Loucy (cell line): ENCODE data around the gene CD96.

Experiments
- H2AFZ ChIP-seq: fragments of 200-600 bp; sonication (generic); 2 replicates; pipeline ENCODE4 v1.6.0; 2016; ENCODE audit warnings: antibody characterized with exemption, mild to moderate bottlenecking, low read length, moderate library complexity
- H3F3A ChIP-seq: fragments of 200-600 bp; 2 replicates; pipeline ENCODE4 v1.6.0; 2016; ENCODE audit warnings: antibody characterized with exemption, low read depth, mild to moderate bottlenecking
- H3K27me3 ChIP-seq: fragments of 200-600 bp; sonication (generic); 2 replicates; pipeline ENCODE4 v1.6.1; 2014; ENCODE audit warnings: low read length, mild to moderate bottlenecking; ENCODE audit not compliant: insufficient read depth, poor library complexity, severe bottlenecking
- H3K36me3 ChIP-seq: fragments of 200-600 bp; sonication (generic); 2 replicates; pipeline ENCODE4 v1.6.1; 2016; ENCODE audit warnings: low read length; ENCODE audit not compliant: insufficient read depth
- H3K4me1 ChIP-seq: fragments of 200-600 bp; sonication (generic); 2 replicates; pipeline ENCODE4 v1.5.1; 2014; ENCODE audit warnings: low read length, mild to moderate bottlenecking; ENCODE audit not compliant: insufficient read depth, poor library complexity, severe bottlenecking
- H3K4me2 ChIP-seq: fragments of 200-600 bp; sonication (generic); 2 replicates; pipeline ENCODE4 v1.6.0; 2014; ENCODE audit warnings: antibody characterized with exemption, low read length, low read depth, mild to moderate bottlenecking; ENCODE audit not compliant: poor library complexity, severe bottlenecking
- H3K4me3 ChIP-seq: fragments of 200-600 bp; sonication (generic); 2 replicates; pipeline ENCODE4 v1.5.1; 2014; ENCODE audit warnings: low read length, mild to moderate bottlenecking, mixed read lengths; ENCODE audit not compliant: poor library complexity, severe bottlenecking
- H3K79me2 ChIP-seq: fragments of 200-600 bp; sonication (generic); 2 replicates; pipeline ENCODE4 v1.6.1; 2014; ENCODE audit warnings: low read length; ENCODE audit not compliant: insufficient read depth
- H3K9ac ChIP-seq: fragments of 200-600 bp; sonication (generic); 2 replicates; pipeline ENCODE4 v1.6.0; 2014; ENCODE audit warnings: mild to moderate bottlenecking, low read depth, low read length, moderate library complexity; ENCODE audit not compliant: poor library complexity, severe bottlenecking
- H3K9me2 ChIP-seq: fragments of 200-600 bp; sonication (generic); replicated peaks from 2 replicates; pipeline ENCODE4 v1.6.1; 2016; ENCODE audit warnings: low read depth, low read length, mixed read lengths
- H3K9me3 ChIP-seq: fragments of 200-600 bp; sonication (generic); 2 replicates; pipeline ENCODE4 v1.6.1; 2014; ENCODE audit warnings: mild to moderate bottlenecking, antibody characterized with exemption, low read length, low read depth; ENCODE audit not compliant: insufficient read depth
- H4K20me1 ChIP-seq: fragments of 200-600 bp; sonication (generic); 2 replicates; pipeline ENCODE4 v1.6.0; 2014; ENCODE audit warnings: antibody characterized with exemption, low read length, mild to moderate bottlenecking; ENCODE audit not compliant: insufficient read depth, poor library complexity, severe bottlenecking
- EZH2phosphoT487 ChIP-seq: fragments of 200-600 bp; IDR thresholded peaks from 2 replicates; pipeline ENCODE4 v1.6.1; 2018; ENCODE audit warnings: antibody characterized with exemption, mild to moderate bottlenecking, moderate library complexity, borderline replicate concordance
- TF ChIP-seq, protein P1 (sequence below): fragments of 200-600 bp; sonication (generic); conservative IDR thresholded peaks from 2 replicates; pipeline ENCODE4 v1.5.1; 2014; ENCODE audit warnings: mild to moderate bottlenecking, antibody characterized with exemption, low read length

The CD96 gene

DNA sequence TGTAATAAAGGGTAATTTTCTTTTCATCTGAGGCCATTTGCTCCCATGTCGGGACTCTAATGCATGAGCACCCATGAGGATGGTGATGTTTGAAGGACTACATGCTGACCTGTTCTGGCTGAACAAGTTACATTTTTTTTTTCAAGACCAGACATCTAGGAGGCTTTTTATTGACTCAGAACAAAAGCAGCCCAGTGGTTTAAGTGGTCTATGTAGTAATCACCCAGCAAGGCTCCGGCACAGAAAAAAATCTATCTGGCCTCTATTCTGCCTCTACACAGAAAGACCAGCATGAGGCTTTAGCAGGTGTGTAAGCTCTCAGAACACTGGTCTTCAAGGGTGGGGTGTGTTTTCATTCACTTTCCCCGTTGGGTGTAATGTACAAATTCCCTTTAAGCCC is 148.2 kb downstream of the CD96 start:
- Histone ChIP-seq H3F3A (no peaks in the 10 kb centered on the region), H3K27me3 (no peaks in the 10 kb centered on the region), H3K36me3 (no peaks in the 10 kb centered on the region), H3K4me1 (peaks cover 18% of the 10 kb centered on the region), H2AFZ (no peak overlapping the region), H3K9ac (no peak overlapping the region), H3K9me3 (no peaks in the 10 kb centered on the region), H3K9me2 (no peaks in the 10 kb centered on the region), H3K79me2 (0 out of 2 replicates have a peak, but pooled peaks cover 3% of the 10 kb centered on the region), H3K4me3 (no peak overlapping the region), H4K20me1 (no peaks in the 10 kb centered on the region), H3K4me2 (no peak overlapping the region)
- TF ChIP-seq, protein P1, sequence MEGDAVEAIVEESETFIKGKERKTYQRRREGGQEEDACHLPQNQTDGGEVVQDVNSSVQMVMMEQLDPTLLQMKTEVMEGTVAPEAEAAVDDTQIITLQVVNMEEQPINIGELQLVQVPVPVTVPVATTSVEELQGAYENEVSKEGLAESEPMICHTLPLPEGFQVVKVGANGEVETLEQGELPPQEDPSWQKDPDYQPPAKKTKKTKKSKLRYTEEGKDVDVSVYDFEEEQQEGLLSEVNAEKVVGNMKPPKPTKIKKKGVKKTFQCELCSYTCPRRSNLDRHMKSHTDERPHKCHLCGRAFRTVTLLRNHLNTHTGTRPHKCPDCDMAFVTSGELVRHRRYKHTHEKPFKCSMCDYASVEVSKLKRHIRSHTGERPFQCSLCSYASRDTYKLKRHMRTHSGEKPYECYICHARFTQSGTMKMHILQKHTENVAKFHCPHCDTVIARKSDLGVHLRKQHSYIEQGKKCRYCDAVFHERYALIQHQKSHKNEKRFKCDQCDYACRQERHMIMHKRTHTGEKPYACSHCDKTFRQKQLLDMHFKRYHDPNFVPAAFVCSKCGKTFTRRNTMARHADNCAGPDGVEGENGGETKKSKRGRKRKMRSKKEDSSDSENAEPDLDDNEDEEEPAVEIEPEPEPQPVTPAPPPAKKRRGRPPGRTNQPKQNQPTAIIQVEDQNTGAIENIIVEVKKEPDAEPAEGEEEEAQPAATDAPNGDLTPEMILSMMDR = no peak
- no peak for TF ChIP-seq EZH2phosphoT487

DNA sequence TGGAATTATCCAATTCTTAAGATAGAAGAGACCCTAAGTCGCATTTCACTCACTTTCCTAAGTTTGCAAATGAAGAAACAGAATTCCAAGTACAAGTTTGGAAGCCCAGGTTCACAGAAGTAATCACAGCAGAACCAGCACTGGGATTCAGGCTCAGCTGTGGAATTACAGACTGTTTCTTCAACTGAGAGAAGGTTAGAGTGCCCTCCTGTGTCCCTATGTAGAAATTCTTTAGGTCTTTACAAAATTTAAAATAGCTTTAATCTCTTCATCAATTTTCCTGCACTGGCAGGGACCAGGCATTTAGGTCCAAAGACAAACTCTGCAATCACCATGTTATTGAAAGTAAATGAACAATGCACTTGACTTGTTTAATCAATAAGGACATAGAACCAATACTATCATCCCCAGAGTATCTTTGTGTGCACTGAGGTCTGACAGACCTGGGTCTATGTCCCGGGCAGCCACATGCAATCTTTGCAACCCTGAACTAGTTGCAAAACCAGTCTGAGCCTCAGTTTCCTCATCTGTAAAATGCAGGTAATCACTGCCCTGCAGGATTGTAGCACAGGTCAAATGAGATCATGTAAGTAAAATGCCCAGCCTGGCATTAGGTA is 149.4 kb downstream of the CD96 start:
- no peaks in the 10 kb centered on the region for H4K20me1 ChIP-seq
- H3F3A ChIP-seq = no peaks in the 10 kb centered on the region
- H3K9me2 ChIP-seq = no peaks in the 10 kb centered on the region
- no peak overlapping the region for H2AFZ ChIP-seq
- no peak overlapping the region for H3K4me3 ChIP-seq
- H3K9ac ChIP-seq = no peak overlapping the region
- H3K9me3 ChIP-seq = no peaks in the 10 kb centered on the region
- no peaks in the 10 kb centered on the region for H3K36me3 ChIP-seq
- H3K4me2 ChIP-seq = no peak overlapping the region
- TF ChIP-seq, protein P1 = peak; percentile 77
- no peak for TF ChIP-seq EZH2phosphoT487
- H3K4me1 ChIP-seq = peaks cover 28% of the 10 kb centered on the region
- 0 out of 2 replicates have a peak, but pooled peaks cover 3% of the 10 kb centered on the region for H3K79me2 ChIP-seq
- no peaks in the 10 kb centered on the region for H3K27me3 ChIP-seq

DNA sequence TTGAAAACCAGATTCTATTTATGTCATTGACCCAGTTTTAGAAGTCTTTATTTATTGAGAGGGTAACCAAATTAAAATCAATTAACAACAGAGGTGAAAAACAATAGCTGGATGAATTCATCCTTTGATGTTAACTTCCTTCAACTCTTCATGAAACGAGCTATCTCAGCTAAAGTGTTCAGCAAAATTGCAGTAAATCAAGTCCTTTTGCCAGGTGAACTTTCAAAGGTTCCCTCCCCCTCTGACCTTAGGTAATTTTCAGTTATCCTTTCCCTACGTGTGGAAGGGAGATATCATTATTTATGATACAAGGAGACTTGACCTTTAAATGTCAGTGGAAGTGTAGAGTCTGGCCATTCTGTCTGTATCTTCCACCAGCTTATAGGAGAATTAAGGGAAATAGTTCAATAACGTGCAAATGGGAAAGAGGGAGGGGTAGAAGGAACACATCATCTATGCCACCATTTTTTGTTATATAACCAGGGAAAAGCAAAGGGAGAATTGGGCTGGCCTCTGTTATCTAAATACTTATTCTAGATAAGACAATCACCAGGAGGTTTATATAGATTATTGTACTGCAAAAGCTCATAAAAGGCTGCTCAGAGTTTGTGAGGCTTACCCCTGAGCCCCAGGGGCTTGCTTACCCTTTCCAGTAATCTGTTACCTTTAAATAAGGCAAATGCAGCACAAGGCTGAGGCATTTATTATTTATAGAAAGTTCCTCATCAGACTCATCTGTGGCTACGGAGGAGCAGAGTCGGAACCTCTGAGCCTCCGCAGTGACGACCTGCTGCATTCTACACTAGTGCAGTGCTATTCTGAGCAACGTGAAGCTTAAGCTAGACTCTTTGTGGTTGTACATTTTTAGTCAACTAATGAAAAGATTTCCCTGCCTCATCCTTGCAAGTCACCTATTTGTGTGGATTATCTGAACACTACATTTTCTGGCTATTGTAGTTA is 150.9 kb downstream of the CD96 start:
- H3K4me1 ChIP-seq = peaks cover 27% of the 10 kb centered on the region
- H3K79me2 ChIP-seq = 0 out of 2 replicates have a peak, but pooled peaks cover 3% of the 10 kb centered on the region
- H3F3A ChIP-seq = no peaks in the 10 kb centered on the region
- no peak overlapping the region for H3K9ac ChIP-seq
- no peaks in the 10 kb centered on the region for H3K27me3 ChIP-seq
- no peaks in the 10 kb centered on the region for H3K9me3 ChIP-seq
- H3K4me3 ChIP-seq = no peak overlapping the region
- H2AFZ ChIP-seq = no peak overlapping the region
- H3K4me2 ChIP-seq = no peak overlapping the region
- TF ChIP-seq, protein P1 = no peak
- TF ChIP-seq EZH2phosphoT487 = no peak
- no peaks in the 10 kb centered on the region for H3K36me3 ChIP-seq
- H3K9me2 ChIP-seq = no peaks in the 10 kb centered on the region
- H4K20me1 ChIP-seq = no peaks in the 10 kb centered on the region
